Measurements from ENCODE around the gene LTO1.

DNA sequence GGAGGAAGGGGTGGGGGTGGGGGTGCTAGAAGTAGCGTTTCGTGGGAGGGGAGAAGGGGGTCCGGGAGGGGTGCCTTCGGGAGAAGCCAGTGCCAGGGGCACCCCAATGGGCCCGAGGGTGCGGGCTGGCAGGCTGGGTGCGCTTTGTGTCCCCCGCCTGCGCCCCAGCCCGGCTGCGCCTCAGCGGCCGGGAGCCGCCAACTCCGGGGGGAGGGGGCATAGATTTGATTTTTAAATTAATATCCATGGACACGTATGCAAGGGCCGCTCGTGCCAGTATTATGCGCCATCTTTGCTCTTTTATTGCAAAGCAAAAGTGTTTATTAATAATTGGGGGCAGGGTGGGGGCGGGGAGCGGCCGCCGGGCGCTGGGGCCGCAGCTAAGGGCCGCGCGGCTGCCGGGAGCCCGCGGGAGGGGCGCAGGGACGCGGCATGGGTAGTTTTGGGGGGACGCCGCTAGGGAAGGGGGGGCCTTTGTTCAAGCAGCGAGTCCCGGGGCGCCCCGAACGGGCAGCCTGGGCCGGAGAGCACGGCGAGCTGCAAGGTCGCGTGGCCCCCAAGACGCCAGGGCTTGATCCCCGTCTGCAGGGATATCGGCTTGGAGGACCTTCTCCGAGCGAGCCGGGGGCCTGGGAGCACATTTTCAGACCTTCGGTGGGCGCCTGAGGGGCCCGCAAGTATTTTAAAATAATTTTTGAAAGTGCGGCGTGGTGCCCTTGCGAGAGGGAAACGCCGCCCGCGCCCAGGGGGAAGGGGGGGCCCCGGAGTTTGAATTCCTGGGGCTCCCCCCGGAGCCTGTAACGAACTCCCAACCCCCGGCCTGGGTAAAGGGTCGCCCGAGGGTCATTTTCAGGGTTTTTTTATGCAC, 33.2 kb downstream of the LTO1 start:
- TF ChIP-seq, protein P1, sequence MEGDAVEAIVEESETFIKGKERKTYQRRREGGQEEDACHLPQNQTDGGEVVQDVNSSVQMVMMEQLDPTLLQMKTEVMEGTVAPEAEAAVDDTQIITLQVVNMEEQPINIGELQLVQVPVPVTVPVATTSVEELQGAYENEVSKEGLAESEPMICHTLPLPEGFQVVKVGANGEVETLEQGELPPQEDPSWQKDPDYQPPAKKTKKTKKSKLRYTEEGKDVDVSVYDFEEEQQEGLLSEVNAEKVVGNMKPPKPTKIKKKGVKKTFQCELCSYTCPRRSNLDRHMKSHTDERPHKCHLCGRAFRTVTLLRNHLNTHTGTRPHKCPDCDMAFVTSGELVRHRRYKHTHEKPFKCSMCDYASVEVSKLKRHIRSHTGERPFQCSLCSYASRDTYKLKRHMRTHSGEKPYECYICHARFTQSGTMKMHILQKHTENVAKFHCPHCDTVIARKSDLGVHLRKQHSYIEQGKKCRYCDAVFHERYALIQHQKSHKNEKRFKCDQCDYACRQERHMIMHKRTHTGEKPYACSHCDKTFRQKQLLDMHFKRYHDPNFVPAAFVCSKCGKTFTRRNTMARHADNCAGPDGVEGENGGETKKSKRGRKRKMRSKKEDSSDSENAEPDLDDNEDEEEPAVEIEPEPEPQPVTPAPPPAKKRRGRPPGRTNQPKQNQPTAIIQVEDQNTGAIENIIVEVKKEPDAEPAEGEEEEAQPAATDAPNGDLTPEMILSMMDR (IDR thresholded peaks at IDR 0.05 in 8 of 11, conservative IDR thresholded peaks at IDR 0.05 in 3 of 11), result no peak
- TF ChIP-seq POLR2AphosphoS5 (IDR thresholded peaks at IDR 0.05) (no peak), POLR2A (IDR thresholded peaks at IDR 0.05) (no peak)

All from spleen (tissue), 7 donors.